HepG2 (cell line): ENCODE results near the gene MRPS7. TPM values are rescaled to one million over a fixed set of nuclear protein-coding genes. Genes with fewer than 3 reads are reported as not detected.

Experiments used
- ATAC-seq: fragments of 200-7000 bp; cut with Tn5 transposase; 3 replicates; pipeline ENCODE4 v1.9.1; 2020; ENCODE audit warnings: mild to moderate bottlenecking, moderate library complexity
- BruUV-seq: library from RNA; stranded (reverse); fragments of 400-500 nt; replicated peaks from 2 replicates; lab custom pipeline; 2021; lab: Mats Ljungman, UMichigan
- CTCF ChIA-PET: fragments of 300-600 bp; formaldehyde crosslinking; extraction: SDS; loops from one replicate; lab custom pipeline; 2021; ENCODE audit warnings: low total read pairs, inconsistent platforms, low intra/inter-chr PET ratio; lab: Yijun Ruan, JAX
- POLR2A ChIA-PET: fragments of 350-600 bp; sonication (Branson Sonifier 250); formaldehyde crosslinking; loops from one replicate; lab custom pipeline; 2020; ENCODE audit warnings: antibody characterized with exemption, inconsistent platforms; lab: Yijun Ruan, JAX
- DNase-seq: peaks from one replicate; pipeline ENCODE4 v3.0.0-alpha.2; 2015; ENCODE audit warnings: low spot score
- FAIRE-seq: peaks from 3 replicates; lab custom pipeline; 2011; peaks lifted over from hg19 to GRCh38; lab: Jason Lieb, UNC
- H2AFZ ChIP-seq: one replicate; pipeline ENCODE4 v1.6.1; 2011; ENCODE audit warnings: low read length, inconsistent platforms
- H3K27ac ChIP-seq: fragments of 300-600 bp; 3 replicates; pipeline ENCODE4 v1.8.0; 2011; ENCODE audit warnings: mixed run types, mild to moderate bottlenecking, mixed read lengths, low read length, inconsistent platforms; ENCODE audit not compliant: insufficient read depth; ENCODE audit errors: extremely low read length
- H3K27me3 ChIP-seq, 2 experiments: fragments of 200-600 bp in 1 of 2; 2 replicates in 1 of 2; 3 replicates in 1 of 2; pipeline versions ENCODE4 v1.6.0 to v1.8.0; 2011; ENCODE audit warnings: low read length in 2 of 2, mild to moderate bottlenecking in 2 of 2, moderate library complexity in 2 of 2, inconsistent platforms in 1 of 2; ENCODE audit not compliant: insufficient read depth in 2 of 2, control insufficient read depth in 1 of 2
- H3K36me3 ChIP-seq, 2 experiments: fragments of 200-600 bp in 1 of 2; replicated peaks in 1 of 2; 2 replicates in 1 of 2; 3 replicates in 1 of 2; pipeline versions ENCODE4 v1.5.1 to v1.8.0; 2011; ENCODE audit warnings: low read length in 2 of 2, inconsistent platforms in 1 of 2; ENCODE audit not compliant: insufficient read depth in 2 of 2, control insufficient read depth in 1 of 2
- H3K4me1 ChIP-seq: 2 replicates; pipeline ENCODE4 v1.5.1; 2012; ENCODE audit warnings: low read length, inconsistent platforms; ENCODE audit not compliant: insufficient read depth
- H3K4me2 ChIP-seq: 2 replicates; pipeline ENCODE4 v1.6.0; 2011; ENCODE audit warnings: low read depth, low read length, inconsistent platforms
- H3K4me3 ChIP-seq, 3 experiments: fragments of 200-600 bp in 1 of 3; sonication (generic), shearing (Covaris generic) in 1 of 3; replicated peaks in 1 of 3; 2 replicates each; pipeline ENCODE4 v1.5.1; 2011 to 2016; ENCODE audit warnings: low read length in 3 of 3, inconsistent platforms in 2 of 3, low read depth in 2 of 3, mild to moderate bottlenecking in 2 of 3, control low read depth in 1 of 3, mixed read lengths in 1 of 3; ENCODE audit not compliant: insufficient read depth in 1 of 3
- H3K79me2 ChIP-seq: one replicate; pipeline ENCODE4 v1.6.1; 2011; ENCODE audit warnings: low read length, inconsistent platforms; ENCODE audit not compliant: insufficient read depth
- H3K9ac ChIP-seq: 2 replicates; pipeline ENCODE4 v1.6.0; 2011; ENCODE audit warnings: mild to moderate bottlenecking, low read depth, low read length, inconsistent platforms; ENCODE audit not compliant: insufficient read depth
- H3K9me3 ChIP-seq: 2 replicates; pipeline ENCODE4 v1.5.1; 2012; ENCODE audit warnings: mild to moderate bottlenecking, low read length
- H4K20me1 ChIP-seq: 2 replicates; pipeline ENCODE4 v1.6.0; 2011; ENCODE audit warnings: inconsistent platforms, mild to moderate bottlenecking, low read length, moderate library complexity; ENCODE audit not compliant: insufficient read depth
- DNMT1 ChIP-seq: sonication (generic); formaldehyde crosslinking; IDR thresholded peaks from 2 replicates; pipeline ENCODE4 v1.5.1; 2020; ENCODE audit warnings: mild to moderate bottlenecking, missing genetic modification reagents
- GATAD2A ChIP-seq: IDR thresholded peaks from 2 replicates; pipeline ENCODE4 v1.6.1; 2016
- PHF21A ChIP-seq: sonication (generic); formaldehyde crosslinking; IDR thresholded peaks from 2 replicates; pipeline ENCODE4 v1.5.0; 2020; ENCODE audit warnings: mild to moderate bottlenecking, missing genetic modification reagents
- ZNF121 ChIP-seq: sonication (generic); formaldehyde crosslinking; IDR thresholded peaks from 2 replicates; pipeline ENCODE4 v1.5.0; 2020; ENCODE audit warnings: mild to moderate bottlenecking, missing genetic modification reagents
- WGBS: methylation state at CpG from one replicate; pipeline ENCODE4 v1.1.6; 2017; ENCODE audit warnings: low lambda C conversion rate; 5-methylcytosine and 5-hydroxymethylcytosine counted together
- in situ Hi-C: cut with HindIII; loops from 2 replicates; pipeline ENCODE4 v1.10.0; 2017; ENCODE audit warnings: low pct_unique_long_range_greater_than_20kb; ENCODE audit not compliant: extremely low pct_ligation_motif_present
- intact Hi-C: fragments of 100-400 bp; cut with micrococcal nuclease; formaldehyde crosslinking; loops from one replicate; pipeline ENCODE4 v1.10.0; 2022; ENCODE audit not compliant: unreplicated experiment
- polyA plus RNA-seq, 8 experiments: library from polyadenylated mRNA; depleted of rRNA in 3 of 8; stranded (reverse) in 7 of 8; unstranded in 1 of 8; fragments of >200 nt; fragmentation: Illumina TruSeq in 4 of 8; extraction: Trizol in 4 of 8; gene quantifications; 2 replicates each; pipeline versions ENCODE4 v1.2.1 to v1.2.3, GENCODE V29; 2011 to 2016; ENCODE audit warnings: low read depth in 4 of 8, missing spikeins in 1 of 8, mixed read lengths in 1 of 8; ENCODE audit not compliant: insufficient read depth in 1 of 8
- total RNA-seq, 5 experiments: library from RNA; depleted of rRNA; stranded (reverse); fragments of >200 nt; fragmentation: Illumina TruSeq; extraction: Trizol; gene quantifications; 2 replicates each; pipeline ENCODE4 v1.2.3, GENCODE V29; 2016; ENCODE audit warnings: low read depth in 1 of 5
- TF ChIP-seq, protein P1 (sequence below), 2 experiments: sonication (generic) in 1 of 2; formaldehyde crosslinking in 1 of 2; IDR thresholded peaks; 2 replicates each; pipeline versions ENCODE4 v1.4.0 to v1.6.1; 2016 to 2020; ENCODE audit warnings: borderline replicate concordance in 1 of 2, low read depth in 1 of 2, mild to moderate bottlenecking in 1 of 2, missing genetic modification reagents in 1 of 2
- TF ChIP-seq, protein P2 (sequence below): IDR thresholded peaks from 2 replicates; pipeline ENCODE4 v1.6.1; 2012; ENCODE audit warnings: low read depth, low read length, improper control_type of control experiment

MRPS7 gene
- total and polyA plus RNA-seq, 2 of the 13 experiments (the other 11 are each of a cell fraction or from before 2014, with no cell fraction given), result 97.0 to 162 TPM

DNA sequence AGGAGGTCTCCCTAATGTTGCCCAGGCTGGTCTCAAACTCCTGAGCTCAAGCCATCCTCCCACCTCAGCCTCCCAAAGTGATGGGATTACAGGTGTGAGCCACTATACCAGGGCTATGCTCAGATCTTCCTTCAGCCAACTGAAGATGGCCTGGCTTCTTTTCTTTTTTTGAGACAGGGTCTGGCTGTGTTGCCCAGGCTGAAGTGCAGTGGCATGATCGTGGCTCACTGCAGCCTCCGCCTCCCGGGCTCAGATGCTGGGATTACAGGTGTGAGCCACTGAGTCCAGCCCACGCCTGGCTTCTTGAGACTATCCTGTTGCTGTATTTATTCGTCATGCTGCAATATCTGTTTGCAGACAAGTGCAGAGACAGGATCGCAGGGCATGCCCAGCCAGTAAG is 23.4 kb downstream of the MRPS7 start:
- intact Hi-C loops, result no loop called here
- Histone ChIP-seq H2AFZ (no peak overlapping the region), H4K20me1 (no peaks in the 10 kb centered on the region), H3K9me3 (no peaks in the 10 kb centered on the region), H3K27me3 (no peaks in the 10 kb centered on the region), H3K4me3 (no peak overlapping the region), H3K27ac (no peak overlapping the region), H3K9ac (no peak overlapping the region), H3K79me2 (peaks cover 15% of the 10 kb centered on the region), H3K4me1 (peaks cover 22% of the 10 kb centered on the region), H3K4me2 (no peak overlapping the region), H3K36me3 (peaks cover 12 to 42% of the 10 kb centered on the region in 2 experiments; a peak in 4 of 5 replicates)
- no peak for DNase-seq
- BruUV-seq, result no TSS peak
- ChIA-PET POLR2A (interaction anchor here (0.9 to 1.5 kb wide), 3 partner anchors 14 to 175 kb away, joined by 3 read pairs; partner anchors contain the start of gene MIF4GD), CTCF (no interaction called here)
- ATAC-seq, result no peak
- no peak for FAIRE-seq
- 98% methylated on average over 6 of the region's 6 CpGs for WGBS
- TF ChIP-seq, protein P1, sequence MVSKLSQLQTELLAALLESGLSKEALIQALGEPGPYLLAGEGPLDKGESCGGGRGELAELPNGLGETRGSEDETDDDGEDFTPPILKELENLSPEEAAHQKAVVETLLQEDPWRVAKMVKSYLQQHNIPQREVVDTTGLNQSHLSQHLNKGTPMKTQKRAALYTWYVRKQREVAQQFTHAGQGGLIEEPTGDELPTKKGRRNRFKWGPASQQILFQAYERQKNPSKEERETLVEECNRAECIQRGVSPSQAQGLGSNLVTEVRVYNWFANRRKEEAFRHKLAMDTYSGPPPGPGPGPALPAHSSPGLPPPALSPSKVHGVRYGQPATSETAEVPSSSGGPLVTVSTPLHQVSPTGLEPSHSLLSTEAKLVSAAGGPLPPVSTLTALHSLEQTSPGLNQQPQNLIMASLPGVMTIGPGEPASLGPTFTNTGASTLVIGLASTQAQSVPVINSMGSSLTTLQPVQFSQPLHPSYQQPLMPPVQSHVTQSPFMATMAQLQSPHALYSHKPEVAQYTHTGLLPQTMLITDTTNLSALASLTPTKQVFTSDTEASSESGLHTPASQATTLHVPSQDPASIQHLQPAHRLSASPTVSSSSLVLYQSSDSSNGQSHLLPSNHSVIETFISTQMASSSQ (IDR thresholded peaks at IDR 0.05; ENCODE audit: low read depth), result no peak
- TF ChIP-seq, protein P1 (CRISPR knock-in tag; IDR thresholded peaks at IDR 0.05; ENCODE audit: borderline replicate concordance), result no peak
- TF ChIP-seq DNMT1 (CRISPR knock-in tag) (no peak), PHF21A (CRISPR knock-in tag) (no peak), GATAD2A (no peak), ZNF121 (CRISPR knock-in tag) (peak; percentile 70)
- TF ChIP-seq, protein P2, sequence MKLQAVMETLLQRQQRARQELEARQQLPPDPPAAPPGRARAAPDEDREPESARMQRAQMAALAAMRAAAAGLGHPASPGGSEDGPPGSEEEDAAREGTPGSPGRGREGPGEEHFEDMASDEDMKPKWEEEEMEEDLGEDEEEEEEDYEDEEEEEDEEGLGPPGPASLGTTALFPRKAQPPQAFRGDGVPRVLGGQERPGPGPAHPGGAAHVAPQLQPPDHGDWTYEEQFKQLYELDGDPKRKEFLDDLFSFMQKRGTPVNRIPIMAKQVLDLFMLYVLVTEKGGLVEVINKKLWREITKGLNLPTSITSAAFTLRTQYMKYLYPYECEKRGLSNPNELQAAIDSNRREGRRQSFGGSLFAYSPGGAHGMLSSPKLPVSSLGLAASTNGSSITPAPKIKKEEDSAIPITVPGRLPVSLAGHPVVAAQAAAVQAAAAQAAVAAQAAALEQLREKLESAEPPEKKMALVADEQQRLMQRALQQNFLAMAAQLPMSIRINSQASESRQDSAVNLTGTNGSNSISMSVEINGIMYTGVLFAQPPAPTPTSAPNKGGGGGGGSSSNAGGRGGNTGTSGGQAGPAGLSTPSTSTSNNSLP, result no peak
- in situ Hi-C loops, result no loop called here
